Calu3 (cell line): ENCODE measurements around the gene HSF2. TPM values are rescaled to one million over a fixed set of nuclear protein-coding genes. Genes with fewer than 3 reads are reported as not detected.
"Not testable (repeated sequence)": the region's sequence is repeated elsewhere in the genome, so short reads cannot be mapped to it uniquely, and the experiment has no call there.

ENCODE experiments used
- BruUV-seq: library from RNA; stranded (reverse); fragments of 400-500 nt; replicated peaks from 2 replicates; lab custom pipeline; 2021; lab: Mats Ljungman, UMichigan
- CTCF ChIA-PET: fragments of 300-600 bp; sonication (Branson Sonifier 250); formaldehyde crosslinking; loops from one replicate; lab custom pipeline; 2022; ENCODE audit warnings: antibody characterized with exemption; lab: Charles Lee
- DNase-seq: peaks from one replicate; pipeline ENCODE4 v3.0.0; 2022
- H3K27ac Mint-ChIP-seq: one replicate; pipeline ENCODE4 v1.8.0; 2022; ENCODE audit warnings: mixed read lengths; ENCODE audit not compliant: unreplicated experiment
- H3K27me3 Mint-ChIP-seq: one replicate; pipeline ENCODE4 v1.8.0; 2022; ENCODE audit warnings: mixed read lengths; ENCODE audit not compliant: unreplicated experiment
- H3K36me3 Mint-ChIP-seq: one replicate; pipeline ENCODE4 v1.8.0; 2022; ENCODE audit warnings: mild to moderate bottlenecking, moderate library complexity, mixed read lengths; ENCODE audit not compliant: insufficient read depth, unreplicated experiment
- H3K4me1 Mint-ChIP-seq: one replicate; pipeline ENCODE4 v1.8.0; 2022; ENCODE audit warnings: mild to moderate bottlenecking, low read depth, mixed read lengths; ENCODE audit not compliant: unreplicated experiment
- H3K4me3 Mint-ChIP-seq: one replicate; pipeline ENCODE4 v1.8.0; 2022; ENCODE audit warnings: mild to moderate bottlenecking, low read depth, moderate library complexity, mixed read lengths; ENCODE audit not compliant: unreplicated experiment
- H3K9me3 Mint-ChIP-seq: one replicate; pipeline ENCODE4 v1.8.0; 2022; ENCODE audit warnings: low read depth, mixed read lengths; ENCODE audit not compliant: unreplicated experiment
- intact Hi-C: fragments of 100-400 bp; cut with micrococcal nuclease; formaldehyde crosslinking; loops from one replicate; pipeline ENCODE4 v1.10.0; 2022; ENCODE audit not compliant: unreplicated experiment
- total RNA-seq: library from RNA; stranded (reverse); gene quantifications from 2 replicates; pipeline ENCODE4 v1.2.3, GENCODE V29; 2022
- TF ChIP-seq, protein P1 (sequence below): fragments of 200-600 bp; IDR thresholded peaks from one replicate; pipeline ENCODE4 v1.8.0; 2022; ENCODE audit warnings: antibody characterized with exemption; ENCODE audit not compliant: unreplicated experiment

The HSF2 gene
- total RNA-seq, 1 experiment from 2014 or later = 10.6 TPM

DNA sequence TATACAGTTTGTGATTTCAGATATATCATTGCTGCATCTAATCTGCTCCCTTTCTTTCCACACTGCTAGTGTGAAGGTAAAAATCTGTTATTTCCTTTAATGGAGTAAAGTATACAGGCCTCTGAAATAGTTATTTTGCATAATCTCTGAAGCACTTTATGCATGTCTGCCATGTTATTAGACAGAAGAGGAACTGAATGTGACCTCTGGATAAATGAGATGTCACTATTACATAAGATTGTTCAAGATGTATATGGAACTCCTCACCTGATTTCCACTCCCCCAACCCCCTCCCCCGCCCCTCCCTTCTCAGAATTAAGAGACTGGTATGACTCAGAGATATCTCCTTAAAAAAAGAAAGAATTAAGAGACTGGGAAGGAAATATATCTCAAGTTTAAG is 45.8 kb downstream of the HSF2 start:
- CTCF ChIA-PET = interaction anchor here (0.7 kb wide), 1 partner anchor 19 kb away, joined by 3 read pairs; no protein-coding TSS in a partner anchor
- TF ChIP-seq, protein P1, sequence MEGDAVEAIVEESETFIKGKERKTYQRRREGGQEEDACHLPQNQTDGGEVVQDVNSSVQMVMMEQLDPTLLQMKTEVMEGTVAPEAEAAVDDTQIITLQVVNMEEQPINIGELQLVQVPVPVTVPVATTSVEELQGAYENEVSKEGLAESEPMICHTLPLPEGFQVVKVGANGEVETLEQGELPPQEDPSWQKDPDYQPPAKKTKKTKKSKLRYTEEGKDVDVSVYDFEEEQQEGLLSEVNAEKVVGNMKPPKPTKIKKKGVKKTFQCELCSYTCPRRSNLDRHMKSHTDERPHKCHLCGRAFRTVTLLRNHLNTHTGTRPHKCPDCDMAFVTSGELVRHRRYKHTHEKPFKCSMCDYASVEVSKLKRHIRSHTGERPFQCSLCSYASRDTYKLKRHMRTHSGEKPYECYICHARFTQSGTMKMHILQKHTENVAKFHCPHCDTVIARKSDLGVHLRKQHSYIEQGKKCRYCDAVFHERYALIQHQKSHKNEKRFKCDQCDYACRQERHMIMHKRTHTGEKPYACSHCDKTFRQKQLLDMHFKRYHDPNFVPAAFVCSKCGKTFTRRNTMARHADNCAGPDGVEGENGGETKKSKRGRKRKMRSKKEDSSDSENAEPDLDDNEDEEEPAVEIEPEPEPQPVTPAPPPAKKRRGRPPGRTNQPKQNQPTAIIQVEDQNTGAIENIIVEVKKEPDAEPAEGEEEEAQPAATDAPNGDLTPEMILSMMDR = no peak
- intact Hi-C loops = no loop called here
- Mint-ChIP-seq H3K4me1 (no peaks in the 10 kb centered on the region), H3K4me3 (no peak overlapping the region), H3K36me3 (peaks cover 43% of the 10 kb centered on the region), H3K27ac (no peak overlapping the region), H3K27me3 (no peaks in the 10 kb centered on the region), H3K9me3 (no peaks in the 10 kb centered on the region)
- no TSS peak for BruUV-seq
- DNase-seq = no peak

DNA sequence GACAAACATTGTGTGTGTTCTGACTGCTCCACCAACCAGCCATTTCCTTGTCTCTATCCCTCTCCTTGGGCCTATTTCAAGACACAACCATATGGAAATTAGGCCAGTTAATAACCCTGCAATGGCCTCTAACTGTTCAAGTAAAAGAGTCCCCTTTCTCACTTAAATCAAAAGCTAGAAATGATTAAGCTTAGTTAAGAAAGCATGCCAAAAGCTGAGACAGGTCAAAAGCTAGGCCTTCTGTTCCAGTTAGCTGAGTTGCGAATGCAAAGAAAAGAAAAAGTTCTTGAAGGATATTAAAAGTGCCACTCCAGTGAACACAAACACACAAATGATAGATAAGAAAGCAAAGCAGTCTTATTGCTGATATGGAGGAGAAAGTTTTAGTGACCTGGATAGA is 49.6 kb downstream of the HSF2 start:
- Mint-ChIP-seq H3K4me1 (no peaks in the 10 kb centered on the region), H3K9me3 (no peaks in the 10 kb centered on the region), H3K27ac (no peak overlapping the region), H3K36me3 (peaks cover 55% of the 10 kb centered on the region), H3K27me3 (no peaks in the 10 kb centered on the region), H3K4me3 (no peak overlapping the region)
- CTCF ChIA-PET = no interaction called here
- TF ChIP-seq, protein P1 = no peak
- no peak for DNase-seq
- BruUV-seq = no TSS peak
- intact Hi-C loops = no loop called here

DNA sequence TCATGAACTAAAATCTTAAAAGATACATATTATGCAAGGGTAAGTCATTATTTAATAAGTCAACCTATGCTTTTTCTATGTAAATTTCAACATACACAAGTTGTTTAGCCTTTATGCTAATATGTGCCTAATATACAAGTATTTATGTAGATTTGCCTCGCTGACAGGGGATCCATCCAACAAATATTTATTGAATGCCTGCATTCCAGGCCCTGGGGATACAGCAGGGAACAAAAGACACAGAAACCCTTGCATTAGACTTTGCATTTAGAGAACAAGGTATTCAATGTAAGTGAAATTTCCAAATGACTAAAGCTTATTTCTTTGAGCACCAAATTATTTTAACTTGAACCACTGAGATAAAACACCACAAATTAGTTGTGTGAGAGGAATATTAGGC is 53.1 kb downstream of the HSF2 start:
- BruUV-seq = no TSS peak
- no peaks in the 10 kb centered on the region for H3K4me1 Mint-ChIP-seq
- no peaks in the 10 kb centered on the region for H3K27me3 Mint-ChIP-seq
- TF ChIP-seq, protein P1 = no peak
- no peaks in the 10 kb centered on the region for H3K9me3 Mint-ChIP-seq
- intact Hi-C loops = no loop called here
- H3K27ac Mint-ChIP-seq = no peak overlapping the region
- H3K36me3 Mint-ChIP-seq = peaks cover 52% of the 10 kb centered on the region
- CTCF ChIA-PET = no interaction called here
- no peak for DNase-seq
- no peak overlapping the region for H3K4me3 Mint-ChIP-seq

- DNase-seq = no peak
Measured at GRCh38 chr6:122454673-122455072, 55.2 kb downstream of the HSF2 start.

GRCh38 chr6:122455116-122455515 is 55.7 kb downstream of the HSF2 start:
- H3K27ac Mint-ChIP-seq, BruUV-seq, H3K27me3 Mint-ChIP-seq, intact Hi-C loops, H3K4me3 Mint-ChIP-seq, DNase-seq, H3K9me3 Mint-ChIP-seq, CTCF ChIA-PET: not testable (repeated sequence)
- Mint-ChIP-seq H3K4me1 (peaks cover 19% of the 10 kb centered on the region), H3K36me3 (peaks cover 37% of the 10 kb centered on the region)

More at GRCh38 chr6:122454673-122455072, 55.2 kb downstream of the HSF2 start:
- Mint-ChIP-seq H3K27me3 (no peaks in the 10 kb centered on the region), H3K4me1 (peaks cover 14% of the 10 kb centered on the region), H3K36me3 (peaks cover 39% of the 10 kb centered on the region), H3K27ac (no peak overlapping the region), H3K9me3 (no peaks in the 10 kb centered on the region), H3K4me3 (no peak overlapping the region)
- TF ChIP-seq, protein P1 = no peak
- no TSS peak for BruUV-seq
- CTCF ChIA-PET = no interaction called here
- intact Hi-C loops = no loop called here
